Choroid plexus epithelial cell (primary cell): Measurements from ENCODE around the gene LNX1.
A peak's percentile ranks its signal among the peaks of the same experiment; 100 is the strongest.

Source experiments
- DNase-seq: peaks from one replicate; pipeline ENCODE4 v3.0.0-alpha.2; 2010; ENCODE audit warnings: low read depth
- H3K4me3 ChIP-seq: 2 replicates; pipeline ENCODE4 v1.5.1; 2011; ENCODE audit warnings: low read depth, mild to moderate bottlenecking, control low read depth, low read length, moderate library complexity
- TF ChIP-seq, protein P1 (sequence below): conservative IDR thresholded peaks from 2 replicates; pipeline ENCODE4 v1.5.1; 2011; ENCODE audit warnings: low read depth, mild to moderate bottlenecking, control low read depth, inconsistent platforms, low read length, moderate library complexity

Gene LNX1

DNA sequence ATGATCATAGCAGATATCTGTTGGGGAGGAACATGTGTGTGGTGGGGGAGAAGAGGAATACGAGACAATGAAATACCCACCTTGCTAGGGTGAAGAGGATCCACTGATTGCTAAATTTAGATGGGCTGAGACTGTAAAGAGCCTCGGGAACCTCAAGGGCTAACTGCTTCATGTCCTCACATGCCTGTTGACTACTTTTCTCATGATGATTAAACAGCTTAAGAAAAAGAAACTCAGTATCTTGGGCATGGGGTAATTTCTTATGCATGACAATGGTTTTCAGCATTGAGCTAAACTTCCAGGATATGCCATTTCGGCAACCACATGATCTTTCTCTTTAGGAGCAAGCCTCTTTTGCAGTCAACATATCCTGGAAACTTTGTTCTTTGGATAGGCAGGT lies 3.9 kb upstream of the LNX1 start:
- DNase-seq = no peak
- no peak overlapping the region for H3K4me3 ChIP-seq

DNA sequence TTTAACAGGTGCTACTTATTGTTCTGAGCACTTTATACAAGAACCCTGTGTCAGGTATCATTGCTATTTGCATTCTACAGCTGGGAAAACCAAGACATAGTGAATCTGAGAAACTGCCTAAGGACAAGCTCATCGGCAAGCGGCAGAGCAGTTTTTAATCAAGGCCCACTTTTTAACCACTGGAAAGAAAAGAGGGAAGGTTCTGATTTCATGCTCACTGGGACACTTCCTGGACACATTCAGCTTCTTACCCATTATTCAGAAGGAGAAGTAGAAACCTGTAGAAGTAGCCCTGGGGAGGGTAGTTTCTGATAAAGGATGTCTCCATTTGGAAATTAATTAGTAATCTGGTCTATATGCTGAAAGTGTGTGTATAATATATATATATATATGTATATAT lies 2.5 kb upstream of the LNX1 start:
- no peak overlapping the region for H3K4me3 ChIP-seq
- TF ChIP-seq, protein P1, sequence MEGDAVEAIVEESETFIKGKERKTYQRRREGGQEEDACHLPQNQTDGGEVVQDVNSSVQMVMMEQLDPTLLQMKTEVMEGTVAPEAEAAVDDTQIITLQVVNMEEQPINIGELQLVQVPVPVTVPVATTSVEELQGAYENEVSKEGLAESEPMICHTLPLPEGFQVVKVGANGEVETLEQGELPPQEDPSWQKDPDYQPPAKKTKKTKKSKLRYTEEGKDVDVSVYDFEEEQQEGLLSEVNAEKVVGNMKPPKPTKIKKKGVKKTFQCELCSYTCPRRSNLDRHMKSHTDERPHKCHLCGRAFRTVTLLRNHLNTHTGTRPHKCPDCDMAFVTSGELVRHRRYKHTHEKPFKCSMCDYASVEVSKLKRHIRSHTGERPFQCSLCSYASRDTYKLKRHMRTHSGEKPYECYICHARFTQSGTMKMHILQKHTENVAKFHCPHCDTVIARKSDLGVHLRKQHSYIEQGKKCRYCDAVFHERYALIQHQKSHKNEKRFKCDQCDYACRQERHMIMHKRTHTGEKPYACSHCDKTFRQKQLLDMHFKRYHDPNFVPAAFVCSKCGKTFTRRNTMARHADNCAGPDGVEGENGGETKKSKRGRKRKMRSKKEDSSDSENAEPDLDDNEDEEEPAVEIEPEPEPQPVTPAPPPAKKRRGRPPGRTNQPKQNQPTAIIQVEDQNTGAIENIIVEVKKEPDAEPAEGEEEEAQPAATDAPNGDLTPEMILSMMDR = no peak

More for the DNA sequence above, 3.9 kb upstream of the LNX1 start:
- TF ChIP-seq, protein P1 = no peak

GRCh38 chr4:53592686-53593501 lies 1.6 kb upstream of the LNX1 start:
- TF ChIP-seq, protein P1 = no peak
- DNase-seq = peak; percentile 47
- peak overlapping the region; percentile 53 for H3K4me3 ChIP-seq

More for the DNA sequence above, 2.5 kb upstream of the LNX1 start:
- DNase-seq = no peak

DNA sequence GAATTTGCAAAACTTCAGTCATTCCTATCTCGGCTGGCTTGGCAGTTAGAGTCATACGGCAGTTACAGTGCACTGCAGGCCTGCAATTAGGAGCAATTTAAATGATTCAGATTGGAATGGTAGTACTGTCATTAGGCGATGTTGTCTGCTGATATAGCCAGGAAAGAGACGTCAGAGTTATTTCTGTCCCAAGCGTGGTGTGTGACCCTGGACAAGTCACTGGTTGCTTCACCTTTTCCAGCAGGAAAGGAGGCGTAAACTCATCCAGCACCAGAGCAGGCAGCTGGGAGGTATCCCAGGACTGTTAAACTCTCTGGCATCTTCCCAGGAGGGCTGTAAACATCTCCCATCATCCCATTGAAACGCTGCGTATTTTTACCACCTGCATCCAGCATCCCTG lies 836 bp upstream of the LNX1 start:
- TF ChIP-seq, protein P1 = no peak
- no peak for DNase-seq
- no peak overlapping the region for H3K4me3 ChIP-seq

- DNase-seq = no peak
- H3K4me3 ChIP-seq = no peak overlapping the region
- TF ChIP-seq, protein P1 = no peak
Observed at GRCh38 chr4:53590187-53590586, 1.1 kb downstream of the LNX1 start.

DNA sequence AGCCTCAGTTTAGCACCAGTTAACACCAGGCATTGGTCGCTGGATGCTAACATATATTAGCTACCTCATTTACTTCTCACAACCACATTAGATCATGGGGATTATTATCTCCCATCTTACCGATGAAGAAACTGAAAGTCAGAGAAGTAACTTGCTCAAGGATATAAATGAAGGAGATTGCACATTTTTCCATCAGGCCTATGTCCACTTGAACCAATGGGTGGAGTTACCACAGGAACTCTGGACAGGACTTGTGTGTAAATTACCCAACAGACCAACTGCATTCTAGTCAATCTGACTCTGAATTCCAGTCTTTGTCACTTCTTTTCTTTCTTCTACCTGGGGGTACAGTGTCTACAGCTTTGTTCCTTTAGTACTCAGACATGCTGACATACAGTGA lies 1.8 kb downstream of the LNX1 start:
- TF ChIP-seq, protein P1 = no peak
- no peak overlapping the region for H3K4me3 ChIP-seq
- DNase-seq = no peak

DNA sequence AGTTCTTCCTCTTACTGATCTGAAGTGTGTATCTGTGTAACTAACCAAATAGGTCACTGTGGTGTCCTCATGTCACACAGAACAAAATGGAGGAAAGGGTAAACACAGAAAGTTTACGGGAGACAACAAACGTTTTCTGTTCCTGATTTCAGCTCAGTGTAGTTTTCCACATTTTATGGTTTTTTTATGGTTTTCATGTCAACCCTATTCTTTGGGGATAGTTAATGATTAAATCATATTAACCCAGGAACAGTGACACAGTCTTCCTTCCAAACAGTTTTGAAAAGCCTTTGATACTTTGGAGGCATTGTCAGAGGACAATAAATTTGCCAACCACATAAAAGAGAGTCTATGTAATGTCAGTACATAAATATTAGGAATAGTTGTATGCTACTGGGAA lies 4.2 kb downstream of the LNX1 start:
- DNase-seq = no peak
- TF ChIP-seq, protein P1 = no peak

More for the DNA sequence above, 4.2 kb downstream of the LNX1 start:
- H3K4me3 ChIP-seq = no peak overlapping the region
